Right hindlimb (tissue), 1 donor: ENCODE measurements around the gene SLC4A1AP.
A peak's percentile ranks its signal among the peaks of the same experiment; 100 is the strongest.
"Not testable (repeated sequence)": the region's sequence is repeated elsewhere in the genome, so short reads cannot be mapped to it uniquely, and the experiment has no call there.

Source experiments
- DNase-seq: peaks from one replicate; pipeline ENCODE4 v3.0.0-alpha.2; 2018

Gene SLC4A1AP, protein sequence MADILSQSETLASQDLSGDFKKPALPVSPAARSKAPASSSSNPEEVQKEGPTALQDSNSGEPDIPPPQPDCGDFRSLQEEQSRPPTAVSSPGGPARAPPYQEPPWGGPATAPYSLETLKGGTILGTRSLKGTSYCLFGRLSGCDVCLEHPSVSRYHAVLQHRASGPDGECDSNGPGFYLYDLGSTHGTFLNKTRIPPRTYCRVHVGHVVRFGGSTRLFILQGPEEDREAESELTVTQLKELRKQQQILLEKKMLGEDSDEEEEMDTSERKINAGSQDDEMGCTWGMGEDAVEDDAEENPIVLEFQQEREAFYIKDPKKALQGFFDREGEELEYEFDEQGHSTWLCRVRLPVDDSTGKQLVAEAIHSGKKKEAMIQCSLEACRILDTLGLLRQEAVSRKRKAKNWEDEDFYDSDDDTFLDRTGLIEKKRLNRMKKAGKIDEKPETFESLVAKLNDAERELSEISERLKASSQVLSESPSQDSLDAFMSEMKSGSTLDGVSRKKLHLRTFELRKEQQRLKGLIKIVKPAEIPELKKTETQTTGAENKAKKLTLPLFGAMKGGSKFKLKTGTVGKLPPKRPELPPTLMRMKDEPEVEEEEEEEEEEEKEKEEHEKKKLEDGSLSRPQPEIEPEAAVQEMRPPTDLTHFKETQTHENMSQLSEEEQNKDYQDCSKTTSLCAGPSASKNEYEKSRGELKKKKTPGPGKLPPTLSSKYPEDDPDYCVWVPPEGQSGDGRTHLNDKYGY

DNA sequence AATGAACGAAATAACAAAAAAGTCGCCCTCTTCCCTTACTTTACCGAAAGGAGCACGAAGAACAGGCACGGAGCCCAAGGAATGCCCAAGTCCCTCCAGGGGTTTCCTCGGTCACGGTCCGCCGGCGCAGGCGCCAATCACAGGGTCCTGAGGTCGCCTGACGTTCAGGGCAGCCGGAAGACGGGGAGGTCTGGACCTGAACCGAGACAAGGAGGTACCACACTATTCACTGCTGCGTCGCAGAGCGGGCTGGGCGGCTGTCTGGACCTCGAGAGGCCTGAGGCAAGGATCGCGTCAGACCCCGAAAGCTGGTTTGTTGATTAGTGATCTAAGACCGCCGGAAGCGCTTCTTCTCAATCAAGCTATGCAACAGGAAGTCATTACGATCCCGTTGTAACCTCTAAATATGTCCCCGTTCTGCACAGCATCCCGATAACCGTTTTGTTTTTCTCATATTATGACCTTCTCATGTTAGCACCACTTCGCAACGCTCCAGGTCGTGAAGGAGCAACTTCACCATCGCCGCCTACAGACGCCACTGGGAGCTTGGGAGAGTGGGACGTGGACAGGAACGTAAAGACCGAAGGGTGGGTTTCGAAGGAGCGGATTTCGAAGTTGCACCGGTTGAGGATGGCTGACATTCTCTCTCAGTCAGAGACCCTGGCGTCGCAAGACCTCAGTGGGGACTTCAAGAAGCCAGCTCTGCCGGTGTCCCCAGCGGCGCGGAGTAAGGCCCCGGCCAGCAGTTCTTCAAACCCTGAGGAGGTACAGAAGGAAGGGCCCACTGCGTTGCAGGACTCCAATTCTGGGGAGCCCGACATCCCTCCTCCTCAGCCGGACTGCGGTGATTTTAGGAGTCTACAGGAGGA is at the start of gene SLC4A1AP, which contains the start of gene SUPT7L:
TSS of gene SLC4A1AP (plus strand) at position 605 of the 869 bp plus-strand sequence. CDS start at position 631, 26 bp downstream.
TSS of gene SUPT7L (minus strand) at position 330 of the 869 bp plus-strand sequence. CDS start 1,422 bp downstream, outside the sequence.
- peak; percentile 85 for DNase-seq

- DNase-seq, result no peak
Observed at GRCh38 chr2:27613985-27614384, 49.7 kb upstream of the SLC4A1AP start.

DNA sequence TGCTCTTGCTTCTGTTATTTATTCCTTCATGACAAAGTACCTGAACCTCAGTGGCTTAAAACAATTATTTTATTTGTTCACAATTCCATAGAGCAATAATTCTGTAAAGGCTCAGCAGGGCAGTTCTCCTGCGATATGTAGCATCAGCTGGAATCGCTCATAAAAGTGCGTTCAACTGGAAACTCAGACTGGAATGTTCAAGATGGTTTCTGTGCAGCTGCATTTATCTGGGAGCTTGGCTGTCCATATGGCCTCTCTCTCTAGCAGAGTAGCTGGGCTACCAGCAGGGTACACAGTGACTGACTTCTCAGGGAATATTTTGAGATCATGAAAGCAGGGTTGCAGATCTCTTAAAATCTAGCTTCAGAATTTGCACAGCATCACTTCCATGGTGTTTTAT is 48.4 kb upstream of the SLC4A1AP start:
- no peak for DNase-seq

GRCh38 chr2:27621524-27621923 is 42.2 kb upstream of the SLC4A1AP start:
- DNase-seq, result no peak

DNA sequence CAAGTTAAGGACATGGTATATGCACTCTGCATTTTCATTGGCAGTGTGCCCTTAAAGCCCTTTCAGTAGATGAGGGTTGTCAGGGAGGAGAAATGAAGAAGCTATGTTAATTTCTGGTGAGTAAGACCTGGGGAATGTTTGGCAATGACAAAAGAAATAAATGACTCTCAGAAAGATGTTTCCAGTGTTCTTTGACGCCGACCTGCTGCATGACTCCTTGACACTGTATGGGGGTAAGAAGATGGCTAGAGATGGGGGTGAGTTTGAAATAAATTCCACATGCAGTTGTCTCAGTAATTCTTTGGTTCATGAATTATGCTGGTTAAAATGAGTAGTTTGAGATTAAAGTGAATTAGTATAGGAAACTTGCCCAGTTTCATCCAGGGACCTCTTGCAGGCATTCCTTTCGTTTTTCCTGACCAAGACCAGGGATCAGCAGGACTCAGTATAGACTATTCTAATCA is 40.7 kb upstream of the SLC4A1AP start:
- no peak for DNase-seq

DNA sequence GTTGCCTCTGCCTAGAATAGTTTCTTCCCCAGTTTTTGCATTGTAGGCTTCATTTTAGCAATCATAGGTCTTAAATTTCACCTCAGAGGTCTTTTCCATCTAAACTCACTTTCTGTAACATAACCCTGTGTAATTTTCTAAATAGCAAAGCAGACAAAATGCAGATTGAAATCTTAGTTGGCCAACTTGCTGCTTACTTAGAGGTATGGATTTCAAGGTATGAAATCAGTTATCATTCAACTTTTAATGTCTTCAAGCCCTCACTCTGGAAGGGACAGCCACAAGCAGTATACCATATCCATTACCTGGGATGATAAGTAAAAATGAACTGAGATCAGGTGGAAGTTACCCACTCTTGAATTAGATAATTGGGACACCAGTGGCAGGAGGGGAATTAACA is 38.7 kb upstream of the SLC4A1AP start:
- DNase-seq, result no peak

DNA sequence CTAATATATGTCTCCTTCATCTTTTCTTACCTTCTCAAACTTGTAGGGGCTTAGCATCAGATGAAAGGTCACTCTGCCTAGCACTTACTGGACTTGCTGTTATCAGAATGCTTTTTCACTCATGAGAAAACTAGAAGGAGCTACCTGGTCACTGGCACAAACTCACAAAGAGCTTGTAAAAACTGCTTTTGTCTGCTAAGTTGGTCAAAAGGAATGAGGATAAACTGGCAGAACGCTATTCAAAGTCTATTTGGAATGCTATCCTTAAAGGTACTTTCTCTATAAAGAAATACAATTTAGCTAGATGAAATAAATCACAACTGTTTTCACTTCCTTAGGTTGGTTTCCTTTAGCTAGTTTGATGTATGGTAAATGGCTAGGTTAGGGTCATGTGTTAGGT is 37.4 kb upstream of the SLC4A1AP start:
- DNase-seq, result not testable (repeated sequence)

- DNase-seq, result not testable (repeated sequence)
Observed at GRCh38 chr2:27626921-27627320, 36.8 kb upstream of the SLC4A1AP start.

DNA sequence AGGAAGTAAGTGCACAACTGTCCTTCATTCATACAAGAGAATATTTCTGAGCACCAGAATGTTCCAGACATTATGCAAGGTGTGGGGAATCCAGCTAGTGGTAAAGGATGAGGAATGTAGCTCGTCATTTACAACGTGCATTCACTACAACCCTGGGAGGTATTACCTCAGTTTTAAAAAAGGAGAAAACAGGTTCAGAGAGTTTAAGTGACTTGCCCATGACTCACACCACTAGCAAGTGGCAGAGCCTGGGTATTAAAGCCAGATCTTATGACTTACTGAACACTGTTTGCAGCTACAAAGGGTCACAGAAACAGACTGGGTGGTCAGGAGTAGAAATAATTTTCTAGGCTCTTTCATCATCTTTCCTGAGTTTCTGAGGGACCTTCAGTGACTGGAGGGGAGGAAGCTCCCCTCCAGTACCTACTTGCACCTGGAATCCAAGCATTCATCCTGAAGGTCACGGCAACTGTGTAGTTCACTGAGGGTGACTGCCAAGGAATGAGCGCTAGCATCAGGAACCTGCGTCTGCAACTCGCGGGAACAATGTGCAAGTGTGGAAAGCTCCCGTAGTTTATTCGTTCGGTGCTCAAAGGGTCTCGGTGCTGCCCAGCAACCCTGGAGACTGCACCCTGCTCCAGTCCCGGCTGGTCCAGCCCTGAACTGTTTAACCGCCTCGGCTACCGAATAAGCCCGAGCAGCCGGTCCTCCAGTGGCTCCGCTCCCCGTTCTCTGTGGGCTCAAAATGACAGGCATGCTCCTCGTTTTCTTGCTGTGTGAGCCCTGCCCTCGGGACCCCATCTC is 35.5 kb upstream of the SLC4A1AP start:
- no peak for DNase-seq

DNA sequence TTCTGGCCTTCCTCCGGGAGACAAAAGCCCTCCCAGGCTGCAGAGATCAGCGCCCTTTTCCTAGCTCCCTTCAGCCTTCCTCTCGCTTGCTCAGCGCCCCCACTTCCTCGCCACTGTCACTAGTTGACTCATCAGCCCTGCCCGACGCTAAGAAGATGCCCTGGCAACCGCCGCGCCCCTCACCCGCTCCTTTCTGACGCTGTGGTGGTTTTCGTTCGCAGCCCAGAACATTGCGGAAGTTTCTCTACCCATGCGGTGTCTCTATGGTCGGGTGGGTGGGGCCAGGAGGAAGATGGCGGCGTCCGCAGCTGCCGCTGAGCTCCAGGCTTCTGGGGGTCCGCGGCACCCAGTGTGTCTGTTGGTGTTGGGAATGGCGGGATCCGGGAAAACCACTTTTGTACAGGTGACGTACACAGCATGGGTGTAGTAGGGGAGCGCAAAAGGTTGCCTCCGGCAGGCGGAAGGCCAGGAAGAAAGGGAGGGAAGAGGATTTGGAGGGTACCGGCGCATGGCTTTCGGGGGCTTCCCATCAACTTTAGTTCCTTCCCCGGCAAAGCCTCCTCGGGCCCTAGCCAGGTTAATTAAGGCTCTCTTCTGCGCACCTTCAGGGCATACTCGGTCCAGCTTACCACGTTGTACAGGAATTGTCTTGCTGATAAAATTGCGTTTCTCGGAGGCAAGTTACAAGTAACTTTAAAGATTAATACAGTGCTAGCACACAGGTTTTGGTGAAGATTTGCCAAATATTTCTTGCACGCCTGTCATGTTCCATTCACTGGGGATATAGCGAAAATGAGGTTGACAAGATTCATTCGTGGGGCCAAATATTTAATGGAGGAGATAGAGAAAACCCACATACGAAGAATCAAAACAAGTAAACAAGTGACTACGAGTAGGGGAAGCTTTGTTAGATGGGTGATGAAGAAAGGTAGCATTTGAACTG is 34.7 kb upstream of the SLC4A1AP start, which contains the start of the genes CCDC121 and GPN1:
TSS of gene CCDC121 (minus strand) at position 246 of the 943 bp plus-strand sequence. CDS start 1,213 bp downstream, outside the sequence.
TSS of gene GPN1 (plus strand) at position 284 of the 943 bp plus-strand sequence. CDS start at position 293, 9 bp downstream.
- DNase-seq, result peak; percentile 92

- not testable (repeated sequence) for DNase-seq
Observed at GRCh38 chr2:27630257-27630656, 33.4 kb upstream of the SLC4A1AP start.

DNA sequence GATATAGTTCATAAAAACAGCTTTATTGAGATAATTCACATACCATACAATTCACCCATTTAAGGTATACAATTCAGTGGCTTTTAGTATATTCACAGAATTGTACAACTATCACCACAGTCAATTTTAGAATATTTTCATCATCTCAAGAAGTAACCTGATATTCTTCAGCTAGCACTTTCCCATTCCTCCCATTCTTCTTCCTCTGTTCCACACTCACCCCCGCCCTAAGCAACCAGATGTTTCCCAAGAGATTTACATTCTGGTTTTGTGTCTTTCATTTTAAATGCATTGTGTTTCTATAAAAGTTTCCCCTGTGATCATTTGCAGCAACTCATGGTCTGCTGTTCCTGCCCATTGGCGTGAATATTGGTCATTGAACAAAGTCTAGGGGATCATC is 29.4 kb upstream of the SLC4A1AP start:
- DNase-seq, result no peak

DNA sequence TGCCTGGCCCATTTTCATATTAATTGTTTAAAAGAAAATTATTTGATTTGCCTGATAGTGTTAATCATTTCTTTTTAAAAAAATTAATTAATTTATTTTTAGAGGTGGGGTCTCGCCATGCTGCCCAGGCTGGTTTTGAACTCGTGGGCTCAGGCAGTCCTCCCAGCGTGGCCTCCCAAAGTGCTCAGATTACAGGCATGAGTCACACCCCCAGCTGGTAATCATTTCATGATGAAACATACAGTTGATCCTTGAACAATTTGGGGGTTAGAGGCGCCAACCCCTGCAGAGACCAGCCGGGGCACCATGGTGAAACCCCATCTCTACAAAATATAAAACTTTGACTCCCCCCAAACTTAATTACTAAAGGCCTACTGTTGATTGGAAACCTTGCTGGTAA is 26.9 kb upstream of the SLC4A1AP start:
- no peak for DNase-seq

GRCh38 chr2:27638037-27638637 is 25.6 kb upstream of the SLC4A1AP start:
- no peak for DNase-seq

GRCh38 chr2:27638709-27639108 is 25.0 kb upstream of the SLC4A1AP start:
- DNase-seq, result no peak

DNA sequence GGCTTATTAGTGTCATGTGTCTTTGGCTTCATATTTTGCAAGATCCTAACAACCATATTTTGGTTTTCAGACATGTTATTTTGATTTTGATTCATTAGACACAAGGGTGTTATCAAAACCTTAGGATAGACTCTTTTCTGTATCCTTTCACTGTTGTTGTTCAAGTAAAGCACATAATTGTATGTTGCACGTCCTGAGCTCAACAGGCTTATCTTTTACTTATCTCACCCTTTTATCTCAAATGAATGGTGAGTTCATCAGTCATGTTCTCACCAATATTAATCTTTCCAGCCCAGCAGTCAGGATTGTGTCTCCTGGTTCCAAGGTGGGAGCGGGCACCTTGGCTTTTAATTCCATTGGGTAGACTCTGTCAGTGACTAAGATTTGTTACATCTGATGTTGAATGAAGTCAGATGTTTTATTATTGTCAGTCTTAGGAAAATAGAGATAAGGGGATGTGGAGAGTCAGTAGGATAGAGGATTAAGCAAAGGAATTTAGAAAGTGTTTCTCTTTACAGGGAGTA is 22.9 kb upstream of the SLC4A1AP start:
- no peak for DNase-seq

GRCh38 chr2:27645197-27645596 is 18.5 kb upstream of the SLC4A1AP start:
- DNase-seq, result no peak

- DNase-seq, result no peak
Observed at GRCh38 chr2:27647289-27647688, 16.4 kb upstream of the SLC4A1AP start.

DNA sequence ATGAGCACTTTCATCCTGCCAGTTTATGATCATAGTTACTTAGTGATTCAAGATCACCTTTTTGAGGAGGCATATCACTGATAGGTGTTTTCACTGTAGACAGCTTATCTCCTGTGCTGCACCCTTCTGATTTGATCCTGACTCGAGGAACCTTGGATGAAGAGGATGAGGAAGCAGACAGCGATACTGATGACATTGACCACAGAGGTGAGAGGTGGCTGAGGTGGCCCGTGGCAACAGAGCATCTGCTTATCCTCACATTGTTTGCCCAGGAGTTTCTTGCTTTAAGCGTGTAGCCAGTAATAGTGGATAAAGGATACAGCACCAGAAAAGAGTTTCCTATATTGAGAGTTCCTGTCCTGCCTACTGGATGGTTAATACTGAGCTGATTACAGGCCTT is 16.0 kb upstream of the SLC4A1AP start:
- no peak for DNase-seq

GRCh38 chr2:27651056-27651455 is 12.6 kb upstream of the SLC4A1AP start:
- DNase-seq, result no peak
